Vagina (tissue), 2 donors: Measurements from ENCODE around the gene NHERF2. TPM values are rescaled to one million over a fixed set of nuclear protein-coding genes. Genes with fewer than 3 reads are reported as not detected.

Source experiments
- DNase-seq, 2 donors: peaks; one replicate each; pipeline ENCODE4 v3.0.0-alpha.2; 2017; ENCODE audit errors: extremely low spot score in 2 of 2
- H3K27ac ChIP-seq: fragments of 200-600 bp; sonication (generic); one replicate; pipeline ENCODE4 v1.5.1; 2019
- H3K27me3 ChIP-seq: fragments of 200-600 bp; sonication (generic); one replicate; pipeline ENCODE4 v1.5.1; 2019
- H3K36me3 ChIP-seq, 2 donors: fragments of 200-600 bp; sonication (generic); one replicate each; pipeline ENCODE4 v1.5.1; 2017 to 2019
- H3K4me1 ChIP-seq: fragments of 200-600 bp; sonication (generic); one replicate; pipeline ENCODE4 v1.5.1; 2019
- H3K4me3 ChIP-seq, 2 donors: fragments of 200-600 bp; sonication (generic); 1 replicate in 1 of 2; 2 replicates in 1 of 2; pipeline ENCODE4 v1.5.1; 2016 to 2019
- H3K9me3 ChIP-seq: fragments of 200-600 bp; sonication (generic); one replicate; pipeline ENCODE4 v1.5.1; 2019
- CTCF ChIP-seq, 3 experiments: fragments of 450-650 bp in 2 of 3; fragments of 200-600 bp in 1 of 3; sonication (generic) in 1 of 3; IDR thresholded peaks; one replicate each; pipeline ENCODE4 v1.5.1; 2017 to 2019; ENCODE audit warnings: antibody characterized with exemption in 3 of 3, mild to moderate bottlenecking in 2 of 3, moderate library complexity in 2 of 3
- POLR2A ChIP-seq, 2 donors: fragments of 450-650 bp; IDR thresholded peaks; one replicate each; pipeline ENCODE4 v1.6.1; 2017; ENCODE audit warnings: antibody characterized with exemption in 2 of 2, mild to moderate bottlenecking in 2 of 2, moderate library complexity in 2 of 2
- POLR2AphosphoS5 ChIP-seq, 2 donors: sonication (generic); formaldehyde crosslinking; IDR thresholded peaks; one replicate each; pipeline ENCODE4 v1.9.0; 2017; ENCODE audit warnings: antibody characterized with exemption in 2 of 2, mild to moderate bottlenecking in 2 of 2, low read depth in 1 of 2; ENCODE audit not compliant: insufficient read depth in 1 of 2
- intact Hi-C: fragments of 100-400 bp; cut with DNase I; formaldehyde crosslinking; loops from one replicate; pipeline ENCODE4 v1.15.1; 2023
- total RNA-seq: library from RNA; depleted of rRNA; stranded (reverse); fragments of >200 nt; gene quantifications from one replicate; pipeline ENCODE4 v1.2.3, GENCODE V29; 2016

Gene NHERF2
- total RNA-seq, 1 donor from 2014 or later, result 44.7 TPM

GRCh38 chr16:2062801-2063200 lies 36.1 kb downstream of the NHERF2 start:
- intact Hi-C loops, result no loop called here
- no peak overlapping the region for H3K4me3 ChIP-seq
- TF ChIP-seq POLR2A (IDR thresholded peaks at IDR 0.05), result no peak
- TF ChIP-seq CTCF (IDR thresholded peaks at IDR 0.05), result no peak
- TF ChIP-seq POLR2AphosphoS5 (IDR thresholded peaks at IDR 0.05; ENCODE audit: insufficient read depth in 1 of 2, low read depth in 1 of 2), result no peak
- peaks cover 0 to 78% of the 10 kb centered on the region in 2 donors for H3K36me3 ChIP-seq
- H3K9me3 ChIP-seq, result no peaks in the 10 kb centered on the region
- no peaks in the 10 kb centered on the region for H3K4me1 ChIP-seq
- no peak for DNase-seq
- H3K27me3 ChIP-seq, result no peaks in the 10 kb centered on the region
- no peak overlapping the region for H3K27ac ChIP-seq

- TF ChIP-seq CTCF (IDR thresholded peaks at IDR 0.05), result no peak
- TF ChIP-seq POLR2AphosphoS5 (IDR thresholded peaks at IDR 0.05; ENCODE audit: insufficient read depth in 1 of 2, low read depth in 1 of 2), result no peak
- DNase-seq, result no peak
- Histone ChIP-seq H3K4me1 (no peaks in the 10 kb centered on the region), H3K4me3 (no peak overlapping the region), H3K27me3 (no peaks in the 10 kb centered on the region), H3K36me3 (peaks cover 0 to 76% of the 10 kb centered on the region in 2 donors), H3K9me3 (no peaks in the 10 kb centered on the region), H3K27ac (no peak overlapping the region)
- intact Hi-C loops, result no loop called here
These were observed 37.2 kb downstream of the NHERF2 start for GRCh38 chr16:2063861-2064260.

- no peaks in the 10 kb centered on the region for H3K4me1 ChIP-seq
- H3K9me3 ChIP-seq, result no peaks in the 10 kb centered on the region
- no peaks in the 10 kb centered on the region for H3K27me3 ChIP-seq
- H3K36me3 ChIP-seq, result peaks cover 0 to 77% of the 10 kb centered on the region in 2 donors
- no peak overlapping the region for H3K4me3 ChIP-seq
- H3K27ac ChIP-seq, result no peak overlapping the region
- DNase-seq, result no peak
- intact Hi-C loops, result no loop called here
- TF ChIP-seq CTCF (IDR thresholded peaks at IDR 0.05) (no peak), POLR2AphosphoS5 (IDR thresholded peaks at IDR 0.05; ENCODE audit: insufficient read depth in 1 of 2, low read depth in 1 of 2) (no peak), POLR2A (IDR thresholded peaks at IDR 0.05) (no peak)
These were observed 37.8 kb downstream of the NHERF2 start for GRCh38 chr16:2064368-2064945.

- no peak overlapping the region for H3K4me3 ChIP-seq
- H3K4me1 ChIP-seq, result no peaks in the 10 kb centered on the region
- no peaks in the 10 kb centered on the region for H3K27me3 ChIP-seq
- TF ChIP-seq POLR2AphosphoS5 (IDR thresholded peaks at IDR 0.05; ENCODE audit: insufficient read depth in 1 of 2, low read depth in 1 of 2) (no peak), POLR2A (IDR thresholded peaks at IDR 0.05) (no peak), CTCF (IDR thresholded peaks at IDR 0.05) (no peak)
- intact Hi-C loops, result no loop called here
- no peak overlapping the region for H3K27ac ChIP-seq
- no peak for DNase-seq
- H3K9me3 ChIP-seq, result no peaks in the 10 kb centered on the region
- peaks cover 0 to 74% of the 10 kb centered on the region in 2 donors for H3K36me3 ChIP-seq
These were observed 39.4 kb downstream of the NHERF2 start for GRCh38 chr16:2066139-2066538.

- H3K27ac ChIP-seq, result no peak overlapping the region
- no peaks in the 10 kb centered on the region for H3K9me3 ChIP-seq
- H3K27me3 ChIP-seq, result no peaks in the 10 kb centered on the region
- peaks cover 0 to 67% of the 10 kb centered on the region in 2 donors for H3K36me3 ChIP-seq
- no peak for DNase-seq
- no peak overlapping the region for H3K4me3 ChIP-seq
- no peaks in the 10 kb centered on the region for H3K4me1 ChIP-seq
- TF ChIP-seq CTCF (IDR thresholded peaks at IDR 0.05) (no peak), POLR2A (IDR thresholded peaks at IDR 0.05) (no peak), POLR2AphosphoS5 (IDR thresholded peaks at IDR 0.05; ENCODE audit: insufficient read depth in 1 of 2, low read depth in 1 of 2) (no peak)
- intact Hi-C loops, result no loop called here
These were observed 44.1 kb downstream of the NHERF2 start for GRCh38 chr16:2070576-2071453.
